ENCODE measurements around the gene EPHA5.

EPHA5 gene

DNA sequence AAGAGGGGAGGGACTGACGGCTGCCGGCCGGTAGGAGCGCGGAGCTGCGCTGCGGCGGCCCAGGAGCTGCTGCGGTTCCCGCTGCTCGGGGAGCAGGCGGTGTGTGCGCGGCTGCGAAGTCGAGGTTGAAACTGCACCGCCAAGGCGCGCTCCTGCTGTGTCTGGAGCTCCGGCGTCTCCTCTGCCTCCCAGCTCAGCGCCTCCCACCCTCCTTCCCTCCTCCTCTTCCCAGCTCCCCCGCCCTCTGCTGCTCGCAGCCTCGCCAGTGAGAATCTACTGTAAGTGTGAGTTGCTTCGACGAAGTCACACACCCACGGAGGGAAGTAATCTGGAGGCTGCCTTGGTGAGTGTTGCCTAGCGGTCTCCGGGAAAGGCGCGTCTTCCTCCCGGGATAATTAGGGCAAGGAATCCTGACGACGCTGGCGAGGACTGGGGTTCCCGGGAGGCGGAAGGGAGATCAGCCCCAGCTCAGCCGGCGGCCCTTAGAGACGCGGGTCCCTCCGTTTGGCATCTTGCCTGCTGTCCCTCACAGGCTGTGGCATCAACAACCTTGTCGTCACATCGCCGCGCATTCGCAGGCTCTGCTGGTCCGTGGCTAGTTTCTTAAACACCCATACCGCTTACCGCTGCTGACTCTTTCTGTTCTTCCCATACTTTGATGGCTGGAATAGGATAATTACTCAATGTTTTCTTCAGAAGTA lies at the start of gene EPHA5:
EPHA5 (minus strand) TSS at position 159 of the 701 bp plus-strand sequence. CDS start 747 bp downstream, outside the sequence.
- DNase-seq (ENCODE audit: low spot score) = peak; percentile 11
- TF ChIP-seq, protein P1, sequence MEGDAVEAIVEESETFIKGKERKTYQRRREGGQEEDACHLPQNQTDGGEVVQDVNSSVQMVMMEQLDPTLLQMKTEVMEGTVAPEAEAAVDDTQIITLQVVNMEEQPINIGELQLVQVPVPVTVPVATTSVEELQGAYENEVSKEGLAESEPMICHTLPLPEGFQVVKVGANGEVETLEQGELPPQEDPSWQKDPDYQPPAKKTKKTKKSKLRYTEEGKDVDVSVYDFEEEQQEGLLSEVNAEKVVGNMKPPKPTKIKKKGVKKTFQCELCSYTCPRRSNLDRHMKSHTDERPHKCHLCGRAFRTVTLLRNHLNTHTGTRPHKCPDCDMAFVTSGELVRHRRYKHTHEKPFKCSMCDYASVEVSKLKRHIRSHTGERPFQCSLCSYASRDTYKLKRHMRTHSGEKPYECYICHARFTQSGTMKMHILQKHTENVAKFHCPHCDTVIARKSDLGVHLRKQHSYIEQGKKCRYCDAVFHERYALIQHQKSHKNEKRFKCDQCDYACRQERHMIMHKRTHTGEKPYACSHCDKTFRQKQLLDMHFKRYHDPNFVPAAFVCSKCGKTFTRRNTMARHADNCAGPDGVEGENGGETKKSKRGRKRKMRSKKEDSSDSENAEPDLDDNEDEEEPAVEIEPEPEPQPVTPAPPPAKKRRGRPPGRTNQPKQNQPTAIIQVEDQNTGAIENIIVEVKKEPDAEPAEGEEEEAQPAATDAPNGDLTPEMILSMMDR (IDR thresholded peaks at IDR 0.05; ENCODE audit: extremely low read depth, missing control alignments) = no peak

DNA sequence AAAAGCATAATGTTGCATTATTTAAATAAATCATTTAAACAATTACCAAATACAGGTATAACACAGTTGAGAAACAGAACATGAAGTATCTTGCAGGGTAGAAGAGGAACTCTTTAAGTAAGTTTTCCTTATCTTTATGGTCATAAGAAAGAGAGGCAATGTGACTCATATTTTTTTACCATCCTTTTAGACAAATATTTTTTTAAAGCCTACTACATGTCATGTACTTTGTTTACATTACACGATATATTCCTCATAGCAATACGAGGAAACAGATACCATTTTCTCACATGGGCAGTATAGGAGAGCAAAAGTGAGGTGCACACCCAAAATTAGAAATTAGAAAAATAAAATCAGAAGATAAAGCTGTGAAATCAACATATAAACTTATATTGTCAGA lies 49.3 kb upstream of the EPHA5 start:
- TF ChIP-seq, protein P1 (IDR thresholded peaks at IDR 0.05; ENCODE audit: extremely low read depth, missing control alignments) = no peak
- no peak for DNase-seq (ENCODE audit: low spot score)

DNA sequence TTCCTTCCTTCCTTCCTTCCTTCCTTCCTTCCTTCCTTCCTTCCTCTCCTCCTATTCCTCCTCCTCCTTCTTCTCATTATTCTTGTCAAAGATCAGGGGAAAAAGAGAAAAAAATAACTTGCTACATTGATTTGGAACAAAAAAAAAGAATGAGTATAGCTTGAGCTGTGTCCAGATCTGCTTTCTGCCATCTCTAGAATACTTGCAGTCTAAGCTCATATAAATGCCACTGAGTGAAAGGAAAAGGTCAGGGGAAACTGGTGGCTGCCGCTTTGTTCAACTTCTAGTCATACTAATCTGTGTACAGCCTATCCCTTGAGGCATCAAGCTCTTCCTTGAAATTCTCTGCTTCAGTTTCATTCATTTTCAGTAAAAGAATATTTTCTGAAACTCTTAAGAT lies 28.3 kb upstream of the EPHA5 start:
- TF ChIP-seq, protein P1 (IDR thresholded peaks at IDR 0.05; ENCODE audit: extremely low read depth, missing control alignments) = no peak
- DNase-seq (ENCODE audit: low spot score) = no peak

GRCh38 chr4:65696436-65696835 lies 26.1 kb upstream of the EPHA5 start:
- TF ChIP-seq, protein P1 (IDR thresholded peaks at IDR 0.05; ENCODE audit: extremely low read depth, missing control alignments) = no peak
- DNase-seq (ENCODE audit: low spot score) = no peak

- no peak for DNase-seq (ENCODE audit: low spot score)
- TF ChIP-seq, protein P1 (IDR thresholded peaks at IDR 0.05; ENCODE audit: extremely low read depth, missing control alignments) = no peak
Observed at GRCh38 chr4:65671372-65671771, 1.1 kb upstream of the EPHA5 start.

GRCh38 chr4:65670020-65670330 lies 314 bp downstream of the EPHA5 start:
- TF ChIP-seq, protein P1 (IDR thresholded peaks at IDR 0.05; ENCODE audit: extremely low read depth, missing control alignments) = no peak
- DNase-seq (ENCODE audit: low spot score) = no peak

DNA sequence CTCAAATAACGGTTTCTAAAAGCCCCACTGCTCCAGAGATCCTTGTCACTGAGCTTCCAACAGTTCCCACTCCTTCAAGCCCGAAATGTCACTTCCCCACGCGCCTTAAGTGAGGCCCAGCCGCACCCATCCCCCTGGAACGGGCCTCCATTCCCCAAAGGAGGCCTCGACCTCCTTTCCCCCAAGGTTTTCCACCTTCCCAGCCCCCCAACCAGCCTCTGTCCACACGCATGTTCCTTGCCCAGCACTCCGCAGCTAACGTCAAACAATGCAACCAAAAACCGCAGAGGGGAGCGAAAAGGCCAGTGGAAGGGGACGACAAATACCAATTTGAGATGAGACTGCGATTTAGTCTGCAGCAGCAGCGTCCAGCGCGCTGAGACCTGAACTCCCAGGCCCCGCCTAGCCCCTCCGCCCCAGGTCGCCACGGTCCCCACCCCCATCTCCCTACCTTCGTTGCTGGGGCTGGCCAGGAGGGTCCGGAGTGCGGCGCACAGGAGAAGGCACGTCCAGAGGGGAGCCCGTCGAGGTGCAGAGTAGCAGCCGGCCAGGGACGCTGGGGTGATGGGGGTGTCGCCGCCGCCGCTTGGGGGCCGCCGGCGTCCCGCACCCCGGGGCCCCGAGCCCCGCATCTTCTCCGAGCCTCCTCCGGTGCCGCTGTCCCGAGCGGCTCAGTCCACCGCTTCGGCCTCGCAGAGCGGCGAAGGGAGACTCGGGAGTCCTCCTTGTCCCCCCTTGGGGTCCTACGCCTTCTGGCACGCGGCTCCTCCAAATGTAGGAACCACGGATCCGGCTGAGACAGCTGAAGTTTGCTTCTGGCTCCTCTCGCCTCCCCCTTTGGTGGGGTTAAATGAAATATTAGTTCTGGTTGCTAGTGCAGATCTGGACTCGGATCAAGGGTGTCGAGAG lies 924 bp downstream of the EPHA5 start:
- TF ChIP-seq, protein P1 (IDR thresholded peaks at IDR 0.05; ENCODE audit: extremely low read depth, missing control alignments) = no peak
- peak; percentile 12 for DNase-seq (ENCODE audit: low spot score)
